ENCODE data around the gene NEDD8. TPM values are rescaled to one million over a fixed set of nuclear protein-coding genes. Genes with fewer than 3 reads are reported as not detected.
A peak's percentile ranks its signal among the peaks of the same experiment; 100 is the strongest.

The NEDD8 gene
- total RNA-seq, result 100 to 1,000 TPM in 3 of 4 donors, 10 to 100 TPM in 1; 54.7 to 137 (median 104) TPM

- no peaks in the 10 kb centered on the region for H3K9me3 ChIP-seq
- peak within 1 kb of the TSS; percentile 79 for H3K4me3 ChIP-seq
- WGBS, result 0% methylated on average over 17 of the region's 30 CpGs
- peaks cover 21% of the 10 kb centered on the region for H3K36me3 ChIP-seq
- DNase-seq (ENCODE audit: low spot score in 2 of 2), result peak; percentile 98
- no peaks in the 10 kb centered on the region for H3K27me3 ChIP-seq
- no peak for TF ChIP-seq EP300 (IDR thresholded peaks at IDR 0.05)
- peak in 1 of 2 donors; percentile 27 for TF ChIP-seq POLR2A (IDR thresholded peaks at IDR 0.05)
- peak in 1 of 3 donors; percentile 24 for TF ChIP-seq POLR2AphosphoS5 (IDR thresholded peaks at IDR 0.05)
- no peak for TF ChIP-seq CTCF (IDR thresholded peaks at IDR 0.05)
- peak within 1 kb of the TSS; percentile 87 for H3K27ac ChIP-seq
- peaks cover 42% of the 10 kb centered on the region for H3K4me1 ChIP-seq
Measured at GRCh38 chr14:24232121-24232644, at the start of gene NEDD8. TSS of gene NEDD8 (minus strand) at chr14:24232367. CDS start at chr14:24232267, 100 bp downstream.

GRCh38 chr14:24281636-24282035 is 49.5 kb upstream of the NEDD8 start:
- no peak for TF ChIP-seq POLR2AphosphoS5 (IDR thresholded peaks at IDR 0.05)
- TF ChIP-seq EP300 (IDR thresholded peaks at IDR 0.05), result no peak
- no peak for TF ChIP-seq POLR2A (IDR thresholded peaks at IDR 0.05)
- no peaks in the 10 kb centered on the region for H3K36me3 ChIP-seq
- WGBS, result 90% methylated on average over 7 of the region's 7 CpGs
- no peak overlapping the region for H3K4me3 ChIP-seq
- no peaks in the 10 kb centered on the region for H3K9me3 ChIP-seq
- H3K27me3 ChIP-seq, result no peaks in the 10 kb centered on the region
- peaks cover 53% of the 10 kb centered on the region for H3K4me1 ChIP-seq
- H3K27ac ChIP-seq, result no peak overlapping the region
- no peak for DNase-seq (ENCODE audit: low spot score in 2 of 2)

GRCh38 chr14:24280797-24281460 is 48.8 kb upstream of the NEDD8 start:
- Histone ChIP-seq H3K4me3 (no peak overlapping the region), H3K4me1 (peaks cover 52% of the 10 kb centered on the region), H3K27ac (no peak overlapping the region), H3K27me3 (no peaks in the 10 kb centered on the region), H3K36me3 (no peaks in the 10 kb centered on the region), H3K9me3 (no peaks in the 10 kb centered on the region)
- WGBS, result 75% methylated on average over 6 of the region's 6 CpGs
- TF ChIP-seq EP300 (IDR thresholded peaks at IDR 0.05) (no peak), POLR2A (IDR thresholded peaks at IDR 0.05) (no peak), POLR2AphosphoS5 (IDR thresholded peaks at IDR 0.05) (no peak), CTCF (IDR thresholded peaks at IDR 0.05) (no peak)
- no peak for DNase-seq (ENCODE audit: low spot score in 2 of 2)

GRCh38 chr14:24279301-24280186 is 47.4 kb upstream of the NEDD8 start:
- 64% methylated on average over 11 of the region's 11 CpGs for WGBS
- peaks cover 51% of the 10 kb centered on the region for H3K4me1 ChIP-seq
- TF ChIP-seq CTCF (IDR thresholded peaks at IDR 0.05), result peak in 1 of 2 donors; percentile 30
- TF ChIP-seq POLR2A (IDR thresholded peaks at IDR 0.05), result no peak

GRCh38 chr14:24278424-24278823 is 46.3 kb upstream of the NEDD8 start:
- no peak for TF ChIP-seq CTCF (IDR thresholded peaks at IDR 0.05)
- TF ChIP-seq POLR2A (IDR thresholded peaks at IDR 0.05), result no peak
- no peak for TF ChIP-seq POLR2AphosphoS5 (IDR thresholded peaks at IDR 0.05)
- no peak for TF ChIP-seq EP300 (IDR thresholded peaks at IDR 0.05)
- 92% methylated on average over 5 of the region's 5 CpGs for WGBS
- peaks cover 57% of the 10 kb centered on the region for H3K4me1 ChIP-seq
- no peaks in the 10 kb centered on the region for H3K9me3 ChIP-seq
- no peak for DNase-seq (ENCODE audit: low spot score in 2 of 2)
- no peaks in the 10 kb centered on the region for H3K36me3 ChIP-seq
- no peak overlapping the region for H3K4me3 ChIP-seq
- no peak overlapping the region for H3K27ac ChIP-seq
- H3K27me3 ChIP-seq, result no peaks in the 10 kb centered on the region

More at GRCh38 chr14:24279301-24280186, 47.4 kb upstream of the NEDD8 start:
- Histone ChIP-seq H3K27me3 (no peaks in the 10 kb centered on the region), H3K9me3 (no peaks in the 10 kb centered on the region), H3K36me3 (no peaks in the 10 kb centered on the region), H3K4me3 (no peak overlapping the region), H3K27ac (no peak overlapping the region)
- no peak for DNase-seq (ENCODE audit: low spot score in 2 of 2)
